HepG2 (cell line): ENCODE results near the gene ZBTB21. TPM values are rescaled to one million over a fixed set of nuclear protein-coding genes. Genes with fewer than 3 reads are reported as not detected.
A peak's percentile ranks its signal among the peaks of the same experiment; 100 is the strongest.

Experiments used
- AKAP8 ChIP-seq: sonication (generic); formaldehyde crosslinking; IDR thresholded peaks from 2 replicates; pipeline ENCODE4 v1.5.1; 2020; ENCODE audit warnings: mild to moderate bottlenecking, missing genetic modification reagents
- ATM ChIP-seq: fragments of 450-650 bp; IDR thresholded peaks from 2 replicates; pipeline ENCODE4 v1.7.1; 2017; ENCODE audit warnings: mild to moderate bottlenecking, borderline replicate concordance
- CC2D1A ChIP-seq: sonication (generic); formaldehyde crosslinking; IDR thresholded peaks from 2 replicates; pipeline ENCODE4 v1.8.1; 2023; ENCODE audit warnings: mild to moderate bottlenecking, missing genetic modification reagents
- FOXM1 ChIP-seq: sonication (generic); formaldehyde crosslinking; IDR thresholded peaks from 2 replicates; pipeline ENCODE4 v1.5.0; 2020; ENCODE audit warnings: missing genetic modification reagents
- HNF4G ChIP-seq, 2 experiments: sonication (generic) in 1 of 2; formaldehyde crosslinking in 1 of 2; IDR thresholded peaks; 2 replicates each; pipeline versions ENCODE4 v1.4.0 to v1.6.1; 2011 to 2020; ENCODE audit warnings: borderline replicate concordance in 2 of 2, low read depth in 2 of 2, mild to moderate bottlenecking in 2 of 2, low read length in 1 of 2, missing genetic modification reagents in 1 of 2, moderate library complexity in 1 of 2
- JDP2 ChIP-seq: sonication (generic); formaldehyde crosslinking; IDR thresholded peaks from 2 replicates; pipeline ENCODE4 v1.8.1; 2022; ENCODE audit warnings: missing genetic modification reagents, borderline replicate concordance
- KAT8 ChIP-seq: IDR thresholded peaks from 2 replicates; pipeline ENCODE4 v1.6.1; 2016; ENCODE audit warnings: missing genetic modification reagents, missing compliant biosample characterization
- MATR3 ChIP-seq: sonication (generic); formaldehyde crosslinking; IDR thresholded peaks from 2 replicates; pipeline ENCODE4 v1.4.0; 2020; ENCODE audit warnings: missing genetic modification reagents
- PHF5A ChIP-seq: IDR thresholded peaks from one replicate; pipeline ENCODE4 v1.6.1; 2018; ENCODE audit warnings: low read depth, missing genetic modification reagents; ENCODE audit not compliant: unreplicated experiment
- STAT5B ChIP-seq: sonication (generic); formaldehyde crosslinking; IDR thresholded peaks from 2 replicates; pipeline ENCODE4 v1.4.0; 2020; ENCODE audit warnings: missing genetic modification reagents
- TEAD2 ChIP-seq: sonication (generic); formaldehyde crosslinking; IDR thresholded peaks from 2 replicates; pipeline ENCODE4 v1.9.0; 2021; ENCODE audit warnings: missing genetic modification reagents
- XBP1 ChIP-seq: sonication (generic); formaldehyde crosslinking; IDR thresholded peaks from 2 replicates; pipeline ENCODE4 v1.5.0; 2020; ENCODE audit warnings: missing genetic modification reagents
- YEATS2 ChIP-seq: sonication (generic); formaldehyde crosslinking; IDR thresholded peaks from 2 replicates; pipeline ENCODE4 v1.4.0; 2020; ENCODE audit warnings: missing genetic modification reagents, borderline replicate concordance
- ZFP1 ChIP-seq: IDR thresholded peaks from 2 replicates; pipeline ENCODE4 v1.6.1; 2016
- ZFP91 ChIP-seq: sonication (generic); formaldehyde crosslinking; IDR thresholded peaks from 2 replicates; pipeline ENCODE4 v1.9.0; 2022; ENCODE audit warnings: missing genetic modification reagents, mild to moderate bottlenecking, borderline replicate concordance
- ZNF362 ChIP-seq: sonication (generic); formaldehyde crosslinking; IDR thresholded peaks from 2 replicates; pipeline ENCODE4 v1.4.0; 2020; ENCODE audit warnings: missing genetic modification reagents, mild to moderate bottlenecking, borderline replicate concordance
- ZNF546 ChIP-seq: sonication (generic); formaldehyde crosslinking; conservative IDR thresholded peaks from 2 replicates; pipeline ENCODE4 v1.8.1; 2023; ENCODE audit warnings: mild to moderate bottlenecking, missing genetic modification reagents
- ZNF558 ChIP-seq: sonication (generic); formaldehyde crosslinking; IDR thresholded peaks from 2 replicates; pipeline ENCODE4 v1.9.0; 2022; ENCODE audit warnings: mild to moderate bottlenecking, missing genetic modification reagents, borderline replicate concordance
- ZNF563 ChIP-seq: sonication (generic); formaldehyde crosslinking; IDR thresholded peaks from 2 replicates; pipeline ENCODE4 v1.8.0; 2022; ENCODE audit warnings: mild to moderate bottlenecking, moderate library complexity, missing genetic modification reagents
- ZNF570 ChIP-seq: sonication (generic); formaldehyde crosslinking; IDR thresholded peaks from 2 replicates; pipeline ENCODE4 v1.4.0; 2020; ENCODE audit warnings: mild to moderate bottlenecking, missing genetic modification reagents, borderline replicate concordance
- ZNF747 ChIP-seq: sonication (generic); formaldehyde crosslinking; IDR thresholded peaks from 2 replicates; pipeline ENCODE4 v1.8.1; 2023; ENCODE audit warnings: missing genetic modification reagents, mild to moderate bottlenecking, borderline replicate concordance
- ZNF775 ChIP-seq: sonication (generic); formaldehyde crosslinking; IDR thresholded peaks from 2 replicates; pipeline ENCODE4 v1.4.0; 2020; ENCODE audit warnings: missing genetic modification reagents, mild to moderate bottlenecking, moderate library complexity, borderline replicate concordance
- polyA plus RNA-seq, 8 experiments: library from polyadenylated mRNA; depleted of rRNA in 3 of 8; stranded (reverse) in 7 of 8; unstranded in 1 of 8; fragments of >200 nt; fragmentation: Illumina TruSeq in 4 of 8; extraction: Trizol in 4 of 8; gene quantifications; 2 replicates each; pipeline versions ENCODE4 v1.2.1 to v1.2.3, GENCODE V29; 2011 to 2016; ENCODE audit warnings: low read depth in 4 of 8, missing spikeins in 1 of 8, mixed read lengths in 1 of 8; ENCODE audit not compliant: insufficient read depth in 1 of 8
- total RNA-seq, 5 experiments: library from RNA; depleted of rRNA; stranded (reverse); fragments of >200 nt; fragmentation: Illumina TruSeq; extraction: Trizol; gene quantifications; 2 replicates each; pipeline ENCODE4 v1.2.3, GENCODE V29; 2016; ENCODE audit warnings: low read depth in 1 of 5
- TF ChIP-seq, protein P1 (sequence below): sonication (generic); formaldehyde crosslinking; conservative IDR thresholded peaks from 2 replicates; pipeline ENCODE4 v1.8.1; 2023; ENCODE audit warnings: missing genetic modification reagents
- TF ChIP-seq, protein P2 (sequence below): sonication (generic); formaldehyde crosslinking; IDR thresholded peaks from 2 replicates; pipeline ENCODE4 v1.4.0; 2020; ENCODE audit warnings: missing genetic modification reagents

Gene ZBTB21
- total and polyA plus RNA-seq, 2 of the 13 experiments (the other 11 are each of a cell fraction or from before 2014, with no cell fraction given) = 4.5 to 6.1 TPM

DNA sequence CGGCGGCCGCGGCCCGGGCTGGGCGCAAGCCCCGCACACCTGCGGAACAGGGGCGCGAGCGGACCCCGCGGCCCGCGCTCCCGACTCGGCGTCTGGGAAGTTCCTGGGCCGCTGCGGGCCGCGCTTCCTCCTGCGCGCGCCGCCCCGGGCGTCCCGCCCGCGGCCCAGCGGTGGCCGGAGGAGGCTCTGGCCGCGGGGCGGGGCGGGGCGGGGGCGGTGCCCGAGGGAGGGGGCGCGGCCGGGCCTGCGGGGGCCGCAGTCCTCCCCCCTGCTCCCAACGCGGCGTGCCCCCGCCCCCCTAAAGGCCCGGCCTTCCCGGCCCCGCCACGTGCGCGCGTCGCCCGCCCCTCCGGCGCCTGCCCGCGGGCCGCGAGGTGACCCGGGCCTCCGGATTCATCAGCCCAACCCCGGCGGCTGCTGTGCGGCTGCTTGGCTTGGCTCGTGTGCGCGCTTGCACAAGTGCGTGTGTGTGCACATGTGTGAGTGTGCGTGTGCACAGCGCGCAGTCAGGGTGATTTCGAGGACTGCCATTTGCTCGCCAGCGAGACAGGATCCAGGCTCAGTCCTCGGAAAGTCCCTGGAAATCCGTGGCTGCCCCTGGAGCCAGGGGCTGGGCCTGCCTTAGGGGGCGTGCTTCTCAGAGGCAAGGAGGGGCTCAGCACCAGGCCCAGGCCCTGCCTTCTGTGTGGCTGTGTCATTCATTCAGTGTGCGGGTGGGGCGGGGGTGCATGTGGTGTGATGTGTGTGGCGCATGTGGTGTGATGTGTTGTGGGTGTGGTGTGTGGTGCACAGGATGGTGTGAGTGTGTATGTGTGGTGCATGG is 56.1 kb downstream of the ZBTB21 start, which contains the start of gene C2CD2 (continued):
- no peak for TF ChIP-seq YEATS2
- no peak for TF ChIP-seq FOXM1
- TF ChIP-seq STAT5B (CRISPR knock-in tag) = no peak
- TF ChIP-seq ZFP1 (CRISPR knock-in tag) = no peak
- TF ChIP-seq MATR3 (CRISPR knock-in tag) = no peak
- no peak for TF ChIP-seq XBP1 (CRISPR knock-in tag)
- TF ChIP-seq KAT8 (CRISPR knock-in tag) = 0 out of 2 replicates have a peak, but pooled peaks have one; percentile 17
- TF ChIP-seq ZNF558 (CRISPR knock-in tag) = no peak; the same call in 1 of the 2 replicates
- no peak for TF ChIP-seq ZNF546
- no peak for TF ChIP-seq ATM
- no peak for TF ChIP-seq AKAP8 (CRISPR knock-in tag)
- TF ChIP-seq, protein P1, sequence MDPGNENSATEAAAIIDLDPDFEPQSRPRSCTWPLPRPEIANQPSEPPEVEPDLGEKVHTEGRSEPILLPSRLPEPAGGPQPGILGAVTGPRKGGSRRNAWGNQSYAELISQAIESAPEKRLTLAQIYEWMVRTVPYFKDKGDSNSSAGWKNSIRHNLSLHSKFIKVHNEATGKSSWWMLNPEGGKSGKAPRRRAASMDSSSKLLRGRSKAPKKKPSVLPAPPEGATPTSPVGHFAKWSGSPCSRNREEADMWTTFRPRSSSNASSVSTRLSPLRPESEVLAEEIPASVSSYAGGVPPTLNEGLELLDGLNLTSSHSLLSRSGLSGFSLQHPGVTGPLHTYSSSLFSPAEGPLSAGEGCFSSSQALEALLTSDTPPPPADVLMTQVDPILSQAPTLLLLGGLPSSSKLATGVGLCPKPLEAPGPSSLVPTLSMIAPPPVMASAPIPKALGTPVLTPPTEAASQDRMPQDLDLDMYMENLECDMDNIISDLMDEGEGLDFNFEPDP = no peak
- no peak for TF ChIP-seq ZNF775 (CRISPR knock-in tag)
- no peak for TF ChIP-seq TEAD2 (CRISPR knock-in tag)
- no peak for TF ChIP-seq HNF4G (IDR thresholded peaks at IDR 0.05; ENCODE audit: borderline replicate concordance, low read depth, low read length)
- no peak for TF ChIP-seq HNF4G (CRISPR knock-in tag; IDR thresholded peaks at IDR 0.05; ENCODE audit: borderline replicate concordance, low read depth)
- TF ChIP-seq ZNF362 (CRISPR knock-in tag) = 0 out of 2 replicates have a peak, but pooled peaks have one; percentile 25
- peak; percentile 90 for TF ChIP-seq ZNF563 (CRISPR knock-in tag)
- TF ChIP-seq, protein P2, sequence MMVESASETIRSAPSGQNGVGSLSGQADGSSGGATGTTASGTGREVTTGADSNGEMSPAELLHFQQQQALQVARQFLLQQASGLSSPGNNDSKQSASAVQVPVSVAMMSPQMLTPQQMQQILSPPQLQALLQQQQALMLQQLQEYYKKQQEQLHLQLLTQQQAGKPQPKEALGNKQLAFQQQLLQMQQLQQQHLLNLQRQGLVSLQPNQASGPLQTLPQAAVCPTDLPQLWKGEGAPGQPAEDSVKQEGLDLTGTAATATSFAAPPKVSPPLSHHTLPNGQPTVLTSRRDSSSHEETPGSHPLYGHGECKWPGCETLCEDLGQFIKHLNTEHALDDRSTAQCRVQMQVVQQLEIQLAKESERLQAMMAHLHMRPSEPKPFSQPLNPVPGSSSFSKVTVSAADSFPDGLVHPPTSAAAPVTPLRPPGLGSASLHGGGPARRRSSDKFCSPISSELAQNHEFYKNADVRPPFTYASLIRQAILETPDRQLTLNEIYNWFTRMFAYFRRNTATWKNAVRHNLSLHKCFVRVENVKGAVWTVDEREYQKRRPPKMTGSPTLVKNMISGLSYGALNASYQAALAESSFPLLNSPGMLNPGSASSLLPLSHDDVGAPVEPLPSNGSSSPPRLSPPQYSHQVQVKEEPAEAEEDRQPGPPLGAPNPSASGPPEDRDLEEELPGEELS (CRISPR knock-in tag) = no peak
- peak; percentile 63 for TF ChIP-seq ZFP91 (CRISPR knock-in tag)
- 0 out of 2 replicates have a peak, but pooled peaks have one; percentile 79 for TF ChIP-seq ZNF570
- TF ChIP-seq CC2D1A (CRISPR knock-in tag) = no peak
- no peak; the same call in 1 of the 2 replicates for TF ChIP-seq JDP2 (CRISPR knock-in tag)
- TF ChIP-seq PHF5A (CRISPR knock-in tag) = no peak
- 0 out of 2 replicates have a peak, but pooled peaks have one; percentile 43 for TF ChIP-seq ZNF747 (CRISPR knock-in tag)
